HCT116 (cell line): ENCODE results near the gene KCNRG. TPM values are rescaled to one million over a fixed set of nuclear protein-coding genes. Genes with fewer than 3 reads are reported as not detected.

ENCODE experiments used
- ATAC-seq: fragments of 200-7000 bp; cut with Tn5 transposase; 2 replicates; pipeline ENCODE4 v1.9.1; 2020; ENCODE audit warnings: mild to moderate bottlenecking, moderate library complexity
- BruUV-seq: library from RNA; stranded (reverse); fragments of 400-500 nt; replicated peaks from 2 replicates; lab custom pipeline; 2021; lab: Mats Ljungman, UMichigan
- CTCF ChIA-PET: fragments of 300-600 bp; sonication (Branson Sonifier 250); formaldehyde crosslinking; loops from one replicate; lab custom pipeline; 2021; ENCODE audit warnings: antibody characterized with exemption; lab: Charles Lee
- POLR2A ChIA-PET: fragments of 300-600, 350-600 bp; sonication (Branson Sonifier 250); formaldehyde crosslinking; loops from one replicate; lab custom pipeline; 2021; ENCODE audit warnings: antibody characterized with exemption; lab: Charles Lee
- RAD21 ChIA-PET, 2 experiments: fragments of 300-600 bp; sonication (Branson Sonifier 250); formaldehyde crosslinking; loops; one replicate each; lab custom pipeline; 2023; ENCODE audit warnings: low total read pairs in 2 of 2; ENCODE audit not compliant: uncharacterized antibody in 2 of 2, unreplicated experiment in 2 of 2, low non-redundant PET in 1 of 2; lab: Charles Lee
- DNase-seq: peaks from one replicate; pipeline ENCODE4 v3.0.0-alpha.2; 2010; ENCODE audit warnings: low read depth, low spot score
- H2AFZ ChIP-seq: fragments of 200-600 bp; shearing (Covaris generic), sonication (generic); 2 replicates; pipeline ENCODE4 v1.6.1; 2017; ENCODE audit warnings: low read depth, mixed run types, mixed read lengths, antibody characterized with exemption, low read length; ENCODE audit not compliant: poor library complexity, severe bottlenecking
- H3K27ac ChIP-seq: 2 replicates; pipeline ENCODE4 v1.5.1; 2012; ENCODE audit warnings: low read depth, low read length
- H3K27me3 ChIP-seq: fragments of 200-600 bp; sonication (generic); 2 replicates; pipeline ENCODE4 v1.6.1; 2016; ENCODE audit warnings: mixed run types, low read length, mixed read lengths; ENCODE audit not compliant: insufficient read depth
- H3K36me3 ChIP-seq, 2 experiments: fragments of 200-500 bp in 1 of 2; fragments of 200-600 bp in 1 of 2; sonication (Bioruptor generic) in 1 of 2; sonication (generic) in 1 of 2; 2 replicates each; pipeline versions ENCODE4 v1.5.1 to v1.6.1; 2014 to 2016; ENCODE audit warnings: low read length in 2 of 2, inconsistent platforms in 1 of 2, mixed read lengths in 1 of 2, mixed run types in 1 of 2; ENCODE audit not compliant: insufficient read depth in 2 of 2, control insufficient read depth in 1 of 2
- H3K4me1 ChIP-seq, 2 experiments: fragments of 200-600 bp in 1 of 2; sonication (generic) in 1 of 2; 2 replicates each; pipeline versions ENCODE4 v1.5.1 to v1.6.1; 2012 to 2017; ENCODE audit warnings: low read length in 2 of 2, inconsistent platforms in 1 of 2, mild to moderate bottlenecking in 1 of 2, mixed read lengths in 1 of 2, mixed run types in 1 of 2, moderate library complexity in 1 of 2; ENCODE audit not compliant: insufficient read depth in 2 of 2, control insufficient read depth in 1 of 2
- H3K4me2 ChIP-seq: fragments of 200-600 bp; sonication (generic); 2 replicates; pipeline ENCODE4 v1.6.1; 2017; ENCODE audit warnings: mixed run types, low read length, mixed read lengths
- H3K4me3 ChIP-seq, 2 experiments: fragments of 200-600 bp in 1 of 2; sonication (generic) in 1 of 2; replicated peaks in 1 of 2; 2 replicates each; pipeline ENCODE4 v1.5.1; 2011 to 2016; ENCODE audit warnings: low read length in 2 of 2, control low read depth in 1 of 2, low read depth in 1 of 2, mild to moderate bottlenecking in 1 of 2, mixed read lengths in 1 of 2, mixed run types in 1 of 2
- H3K79me2 ChIP-seq: fragments of 200-600 bp; sonication (generic); 2 replicates; pipeline ENCODE4 v1.6.1; 2017; ENCODE audit warnings: mild to moderate bottlenecking, mixed run types, low read length, moderate library complexity, mixed read lengths; ENCODE audit not compliant: insufficient read depth
- H3K9ac ChIP-seq: fragments of 200-600 bp; sonication (generic); 2 replicates; pipeline ENCODE4 v1.6.1; 2016; ENCODE audit warnings: low read length, mixed read lengths
- H3K9me2 ChIP-seq: fragments of 200-600 bp; sonication (generic), shearing (Covaris generic); 2 replicates; pipeline ENCODE4 v1.6.1; 2017; ENCODE audit warnings: mixed run types, mild to moderate bottlenecking, moderate library complexity; ENCODE audit not compliant: insufficient read depth
- H3K9me3 ChIP-seq, 2 experiments: fragments of 200-500 bp in 1 of 2; fragments of 200-600 bp in 1 of 2; sonication (Bioruptor generic) in 1 of 2; sonication (generic) in 1 of 2; 2 replicates each; pipeline ENCODE4 v1.6.1; 2014 to 2017; ENCODE audit warnings: low read length in 2 of 2, mixed read lengths in 2 of 2, inconsistent platforms in 1 of 2, low read depth in 1 of 2, mild to moderate bottlenecking in 1 of 2, mixed run types in 1 of 2, moderate library complexity in 1 of 2; ENCODE audit not compliant: control insufficient read depth in 1 of 2, insufficient read depth in 1 of 2
- H4K20me1 ChIP-seq: fragments of 200-600 bp; sonication (generic), shearing (Covaris generic); 2 replicates; pipeline ENCODE4 v1.6.1; 2017; ENCODE audit warnings: mixed run types, mild to moderate bottlenecking, moderate library complexity; ENCODE audit not compliant: insufficient read depth
- CBX3 ChIP-seq: IDR thresholded peaks from 2 replicates; pipeline ENCODE4 v1.6.1; 2012; ENCODE audit warnings: low read depth
- CEBPB ChIP-seq: IDR thresholded peaks from 2 replicates; pipeline ENCODE4 v1.6.1; 2012; ENCODE audit warnings: low read depth
- EGR1 ChIP-seq: IDR thresholded peaks from 2 replicates; pipeline ENCODE4 v1.6.1; 2012; ENCODE audit warnings: low read depth
- ELF1 ChIP-seq: IDR thresholded peaks from 2 replicates; pipeline ENCODE4 v1.6.1; 2012; ENCODE audit warnings: low read depth, borderline replicate concordance
- EZH2 ChIP-seq: fragments of 200-600 bp; sonication (generic); IDR thresholded peaks from 2 replicates; pipeline ENCODE4 v1.6.1; 2017; ENCODE audit warnings: antibody characterized with exemption, mixed run types
- EZH2phosphoT487 ChIP-seq: fragments of 200-600 bp; IDR thresholded peaks from 2 replicates; pipeline ENCODE4 v1.6.1; 2018; ENCODE audit warnings: antibody characterized with exemption, borderline replicate concordance
- FOSL1 ChIP-seq: IDR thresholded peaks from 2 replicates; pipeline ENCODE4 v1.6.1; 2012; ENCODE audit warnings: low read depth
- POLR2AphosphoS5 ChIP-seq: IDR thresholded peaks from 2 replicates; pipeline ENCODE4 v1.6.1; 2011; ENCODE audit warnings: mild to moderate bottlenecking, low read depth, low read length, moderate library complexity
- RAD21 ChIP-seq: IDR thresholded peaks from 2 replicates; pipeline ENCODE4 v1.6.1; 2012; ENCODE audit warnings: low read depth, mild to moderate bottlenecking
- SIN3A ChIP-seq: IDR thresholded peaks from 2 replicates; pipeline ENCODE4 v1.6.1; 2012; ENCODE audit warnings: low read depth
- SP1 ChIP-seq: IDR thresholded peaks from 2 replicates; pipeline ENCODE4 v1.6.1; 2012; ENCODE audit warnings: low read depth
- SRF ChIP-seq: IDR thresholded peaks from 2 replicates; pipeline ENCODE4 v1.6.1; 2012; ENCODE audit warnings: low read depth
- TCF7L2 ChIP-seq: IDR thresholded peaks from 2 replicates; pipeline ENCODE4 v1.7.0; 2011; ENCODE audit warnings: borderline replicate concordance, inconsistent platforms; ENCODE audit not compliant: insufficient read depth, insufficient read length; ENCODE audit errors: extremely low read depth
- YY1 ChIP-seq: IDR thresholded peaks from 2 replicates; pipeline ENCODE4 v1.6.1; 2011; ENCODE audit warnings: low read length, low read depth, moderate library complexity, mild to moderate bottlenecking; ENCODE audit not compliant: insufficient replicate concordance; ENCODE audit errors: extremely low read depth
- ZFX ChIP-seq: fragments of 450-650 bp; IDR thresholded peaks from 2 replicates; pipeline ENCODE4 v1.6.1; 2017
- ZNF274 ChIP-seq: fragments of 200-500 bp; sonication (Bioruptor generic); IDR thresholded peaks from 2 replicates; pipeline ENCODE4 v1.6.1; 2014; ENCODE audit warnings: mild to moderate bottlenecking, low read depth, low read length, inconsistent platforms
- intact Hi-C: fragments of 100-400 bp; cut with micrococcal nuclease; formaldehyde crosslinking; loops from 2 replicates; pipeline ENCODE4 v1.10.0; 2022
- total RNA-seq: library from RNA; stranded (reverse); gene quantifications from one replicate; pipeline ENCODE4 v1.2.1, GENCODE V29; 2021; ENCODE audit not compliant: unreplicated experiment
- TF ChIP-seq, protein P1 (sequence below), 3 experiments: fragments of 200-600 bp in 1 of 3; sonication (generic) in 1 of 3; IDR thresholded peaks in 2 of 3; conservative IDR thresholded peaks in 1 of 3; 2 replicates each; pipeline ENCODE4 v1.5.1; 2012 to 2017; ENCODE audit warnings: low read depth in 2 of 3, low read length in 2 of 3, antibody characterized with exemption in 1 of 3, borderline replicate concordance in 1 of 3, control low read depth in 1 of 3, mild to moderate bottlenecking in 1 of 3, mixed read lengths in 1 of 3, mixed run types in 1 of 3, moderate library complexity in 1 of 3; ENCODE audit not compliant: insufficient read depth in 1 of 3
- TF ChIP-seq, protein P2 (sequence below): IDR thresholded peaks from 2 replicates; pipeline ENCODE4 v1.6.1; 2012

KCNRG gene
- total RNA-seq, 1 experiment from 2014 or later, result 2.5 TPM

DNA sequence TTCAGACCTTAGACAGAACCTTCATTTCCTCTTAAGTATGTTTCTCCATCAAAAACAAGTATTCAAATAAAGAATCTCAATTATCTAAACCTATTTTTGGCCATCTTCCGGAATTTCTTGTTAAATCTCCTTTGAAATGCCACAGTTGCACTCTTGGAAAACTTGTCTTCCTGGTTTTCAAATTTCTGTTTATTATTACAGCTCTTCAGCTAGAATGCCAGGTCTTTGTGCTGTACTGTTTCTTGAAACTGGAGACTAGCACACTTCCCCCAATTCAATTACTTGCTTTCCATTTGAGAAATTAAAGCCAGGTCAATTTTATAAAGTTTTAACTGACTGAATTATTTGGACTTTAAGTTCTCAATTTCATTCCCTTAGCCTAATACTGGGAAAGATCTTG, 10.2 kb downstream of the KCNRG start:
- DNase-seq, result no peak
- no peak overlapping the region for H3K4me3 ChIP-seq
- no peaks in the 10 kb centered on the region for H3K9me3 ChIP-seq
- H3K27ac ChIP-seq, result no peak overlapping the region
- no peak overlapping the region for H3K4me2 ChIP-seq
- intact Hi-C loops, result no loop called here
- no peaks in the 10 kb centered on the region for H4K20me1 ChIP-seq
- ChIA-PET CTCF (no interaction called here), RAD21 (no interaction called here), POLR2A (no interaction called here)
- H2AFZ ChIP-seq, result no peak overlapping the region
- TF ChIP-seq CEBPB (no peak), ZFX (no peak), TCF7L2 (no peak), FOSL1 (no peak), YY1 (no peak), ELF1 (no peak), SRF (no peak), SIN3A (no peak), POLR2AphosphoS5 (no peak), CBX3 (no peak)
- ATAC-seq, result no peak
- BruUV-seq, result no TSS peak
- H3K9ac ChIP-seq, result no peak overlapping the region
- peaks cover 7% of the 10 kb centered on the region in 2 experiments; a peak in 3 of 4 replicates for H3K36me3 ChIP-seq
- H3K9me2 ChIP-seq, result no peaks in the 10 kb centered on the region
- H3K4me1 ChIP-seq, result no peaks in the 10 kb centered on the region
- no peaks in the 10 kb centered on the region for H3K27me3 ChIP-seq
- H3K79me2 ChIP-seq, result no peaks in the 10 kb centered on the region

DNA sequence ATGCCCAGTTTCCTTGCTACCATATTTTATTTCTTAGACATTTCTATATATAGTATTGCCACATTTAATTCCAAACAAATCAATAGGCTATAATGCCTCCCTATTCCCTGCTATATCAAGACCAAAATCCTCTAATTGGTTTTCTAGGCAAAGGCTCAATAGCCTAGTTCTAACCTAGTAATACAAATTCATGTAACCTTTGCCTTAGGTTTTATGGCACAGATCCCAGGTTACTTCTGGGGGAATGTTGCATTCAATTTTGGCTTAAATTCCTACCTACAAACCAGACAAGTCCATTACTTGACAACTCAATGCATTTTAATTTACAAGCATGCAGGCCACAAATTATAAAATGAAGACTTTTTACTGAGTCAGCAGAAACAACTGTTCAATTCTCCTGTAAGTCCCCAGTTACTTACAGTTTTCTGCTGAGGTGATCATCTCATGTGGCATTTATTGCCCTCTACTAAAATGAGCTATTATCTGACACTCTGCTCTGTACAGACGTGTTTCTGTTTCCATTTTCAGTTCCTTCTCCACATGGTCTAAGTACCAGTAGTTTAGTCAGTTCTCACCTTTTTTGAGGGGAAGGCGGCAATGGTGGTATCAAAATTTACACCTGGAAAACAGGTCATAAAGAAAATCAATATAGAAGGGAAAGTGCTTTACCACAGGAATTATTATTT, 11.7 kb downstream of the KCNRG start:
- Histone ChIP-seq H3K4me1 (no peaks in the 10 kb centered on the region), H3K27me3 (no peaks in the 10 kb centered on the region), H3K4me3 (no peak overlapping the region), H3K36me3 (peaks cover 3 to 7% of the 10 kb centered on the region in 2 experiments; a peak in 2 of 4 replicates), H3K9me2 (no peaks in the 10 kb centered on the region), H3K4me2 (no peak overlapping the region), H4K20me1 (no peaks in the 10 kb centered on the region), H3K27ac (no peak overlapping the region), H2AFZ (no peak overlapping the region), H3K9ac (no peak overlapping the region), H3K9me3 (no peaks in the 10 kb centered on the region), H3K79me2 (no peaks in the 10 kb centered on the region)
- no peak for DNase-seq
- intact Hi-C loops, result no loop called here
- TF ChIP-seq SP1 (no peak), TCF7L2 (no peak), CBX3 (no peak), ELF1 (no peak), RAD21 (no peak), EGR1 (no peak), ZNF274 (no peak), POLR2AphosphoS5 (no peak), FOSL1 (no peak), SIN3A (no peak), EZH2phosphoT487 (no peak), YY1 (no peak), EZH2 (no peak)
- TF ChIP-seq, protein P1, sequence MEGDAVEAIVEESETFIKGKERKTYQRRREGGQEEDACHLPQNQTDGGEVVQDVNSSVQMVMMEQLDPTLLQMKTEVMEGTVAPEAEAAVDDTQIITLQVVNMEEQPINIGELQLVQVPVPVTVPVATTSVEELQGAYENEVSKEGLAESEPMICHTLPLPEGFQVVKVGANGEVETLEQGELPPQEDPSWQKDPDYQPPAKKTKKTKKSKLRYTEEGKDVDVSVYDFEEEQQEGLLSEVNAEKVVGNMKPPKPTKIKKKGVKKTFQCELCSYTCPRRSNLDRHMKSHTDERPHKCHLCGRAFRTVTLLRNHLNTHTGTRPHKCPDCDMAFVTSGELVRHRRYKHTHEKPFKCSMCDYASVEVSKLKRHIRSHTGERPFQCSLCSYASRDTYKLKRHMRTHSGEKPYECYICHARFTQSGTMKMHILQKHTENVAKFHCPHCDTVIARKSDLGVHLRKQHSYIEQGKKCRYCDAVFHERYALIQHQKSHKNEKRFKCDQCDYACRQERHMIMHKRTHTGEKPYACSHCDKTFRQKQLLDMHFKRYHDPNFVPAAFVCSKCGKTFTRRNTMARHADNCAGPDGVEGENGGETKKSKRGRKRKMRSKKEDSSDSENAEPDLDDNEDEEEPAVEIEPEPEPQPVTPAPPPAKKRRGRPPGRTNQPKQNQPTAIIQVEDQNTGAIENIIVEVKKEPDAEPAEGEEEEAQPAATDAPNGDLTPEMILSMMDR (IDR thresholded peaks at IDR 0.05 in 2 of 3, conservative IDR thresholded peaks at IDR 0.05 in 1 of 3; ENCODE audit: borderline replicate concordance in 1 of 3, insufficient read depth in 1 of 3, low read depth in 2 of 3, low read length in 2 of 3), result no peak
- TF ChIP-seq, protein P2, sequence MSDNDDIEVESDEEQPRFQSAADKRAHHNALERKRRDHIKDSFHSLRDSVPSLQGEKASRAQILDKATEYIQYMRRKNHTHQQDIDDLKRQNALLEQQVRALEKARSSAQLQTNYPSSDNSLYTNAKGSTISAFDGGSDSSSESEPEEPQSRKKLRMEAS, result no peak
- CTCF ChIA-PET, result no interaction called here
- BruUV-seq, result no TSS peak
- RAD21 ChIA-PET, result no interaction called here
- ATAC-seq, result no peak
- POLR2A ChIA-PET, result no interaction called here
